H1 (cell line): ENCODE results near the gene ABHD16B. TPM values are rescaled to one million over a fixed set of nuclear protein-coding genes. Genes with fewer than 3 reads are reported as not detected.

Experiments
- EP300 ChIP-seq, 2 experiments: IDR thresholded peaks; 1 replicate in 1 of 2; 2 replicates in 1 of 2; pipeline ENCODE4 v1.6.1; 2011 to 2012; ENCODE audit warnings: low read depth in 2 of 2, low read length in 2 of 2, mild to moderate bottlenecking in 2 of 2, borderline replicate concordance in 1 of 2, inconsistent platforms in 1 of 2, moderate library complexity in 1 of 2
- MAFK ChIP-seq: IDR thresholded peaks from 2 replicates; pipeline ENCODE4 v1.6.1; 2012; ENCODE audit warnings: low read depth, mild to moderate bottlenecking, improper control_type of control experiment, low read length
- RNF2 ChIP-seq: fragments of 200-900, 300-1000 bp; sonication (generic); IDR thresholded peaks from 2 replicates; pipeline ENCODE4 v1.7.1; 2016; ENCODE audit warnings: borderline replicate concordance, low read depth, mild to moderate bottlenecking, antibody characterized with exemption, low read length; ENCODE audit not compliant: poor library complexity, severe bottlenecking; ENCODE audit errors: missing control alignments
- TAF1 ChIP-seq: IDR thresholded peaks from 2 replicates; pipeline ENCODE4 v1.6.1; 2011; ENCODE audit warnings: mild to moderate bottlenecking, low read depth, low read length
- TEAD4 ChIP-seq: IDR thresholded peaks from 2 replicates; pipeline ENCODE4 v1.6.1; 2012; ENCODE audit warnings: low read depth, low read length, inconsistent platforms, mixed read lengths
- polyA plus RNA-seq, 7 experiments: library from polyadenylated mRNA; depleted of rRNA in 3 of 7; stranded (reverse) in 5 of 7; unstranded in 2 of 7; fragments of >200 nt in 5 of 7; fragments of 200-250 nt in 2 of 7; gene quantifications; 1 replicate in 5 of 7; 2 replicates in 1 of 7; 4 replicates in 1 of 7; pipeline versions ENCODE4 v1.2.1 to v1.2.3, GENCODE V29; 2011 to 2013; ENCODE audit warnings: missing spikeins in 2 of 7, mixed read lengths in 2 of 7
- total RNA-seq: library from RNA; stranded (reverse); fragmentation: NEBNext Ultra II Directional; extraction: Animal tissue kit (Norgen Biotek cat#: 25700); gene quantifications from 2 replicates; pipeline ENCODE4 v1.2.1, GENCODE V29; 2021

The ABHD16B gene
- total and polyA plus RNA-seq, 2 of the 8 experiments (the other 6 are each of a cell fraction or from before 2014, with no cell fraction given), result not detected

DNA sequence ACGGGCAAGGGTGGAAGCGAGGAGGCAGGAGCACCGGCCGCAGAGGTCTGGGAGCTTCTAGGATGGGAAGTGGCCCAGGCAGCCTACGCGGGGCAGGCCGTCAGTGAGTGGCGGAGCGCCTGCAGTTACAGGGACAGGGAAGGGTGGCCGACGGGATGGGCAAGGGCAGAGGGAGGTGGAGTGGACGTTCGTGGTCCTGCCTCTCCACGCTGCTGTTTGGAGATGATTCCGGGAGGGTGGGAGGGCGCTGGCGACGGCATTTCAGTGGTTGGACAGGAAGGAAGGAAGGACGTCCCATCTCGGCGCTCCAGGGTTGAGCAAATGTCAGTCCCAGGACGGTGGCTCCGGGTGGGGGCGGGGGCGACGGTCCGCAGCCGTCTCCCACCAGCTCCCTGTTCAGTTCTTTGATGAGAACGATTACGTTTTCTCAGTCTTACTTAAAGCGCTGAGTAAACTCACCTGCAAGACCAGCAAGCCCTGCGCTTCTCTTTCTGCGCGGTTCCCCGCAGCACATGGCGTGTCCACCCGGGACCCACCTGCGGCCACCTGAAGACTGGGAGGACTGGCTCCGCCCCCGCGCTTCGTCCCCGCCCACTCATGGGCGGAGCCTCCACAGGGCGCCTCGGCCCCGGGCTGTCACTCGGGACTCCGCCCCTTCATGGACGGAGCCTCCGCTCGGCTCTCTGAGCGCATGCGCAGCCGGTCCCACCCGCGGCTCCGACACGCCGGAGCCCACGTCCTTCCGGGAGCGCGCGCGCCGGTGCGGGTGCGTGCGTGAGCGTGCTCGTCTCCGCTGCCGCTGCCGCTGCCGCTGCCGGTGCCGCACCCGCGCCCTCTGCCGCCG is 33.3 kb downstream of the ABHD16B start, which contains the start of gene DNAJC5 (continued):
- no peak; a peak in 1 of 3 replicates for TF ChIP-seq EP300 (IDR thresholded peaks at IDR 0.05; ENCODE audit: borderline replicate concordance in 1 of 2, low read depth in 2 of 2, low read length in 2 of 2)
- no peak for TF ChIP-seq MAFK
- TF ChIP-seq RNF2, result no peak
- no peak for TF ChIP-seq TAF1
- TF ChIP-seq TEAD4, result no peak
